ENCODE measurements around the gene RUFY3. TPM values are rescaled to one million over a fixed set of nuclear protein-coding genes. Genes with fewer than 3 reads are reported as not detected.
A peak's percentile ranks its signal among the peaks of the same experiment; 100 is the strongest.

Gene RUFY3
- total and polyA plus RNA-seq, 2 of the 13 experiments (the other 11 are each of a cell fraction or from before 2014, with no cell fraction given), result 17.9 to 25.3 TPM

GRCh38 chr4:70839589-70840093 is 117.9 kb downstream of the RUFY3 start, which contains the start of gene GRSF1 (continued):
- TF ChIP-seq BCL3 (CRISPR knock-in tag; IDR thresholded peaks at IDR 0.05) (no peak), ZNF709 (CRISPR knock-in tag; IDR thresholded peaks at IDR 0.05) (no peak), ZNF441 (CRISPR knock-in tag; IDR thresholded peaks at IDR 0.05; ENCODE audit: borderline replicate concordance) (no peak; the same call in 1 of the 2 replicates), HDAC2 (CRISPR knock-in tag; IDR thresholded peaks at IDR 0.05) (no peak), RARA (CRISPR knock-in tag; IDR thresholded peaks at IDR 0.05) (0 out of 2 replicates have a peak, but pooled peaks have one; percentile 19), ZBTB43 (CRISPR knock-in tag; conservative IDR thresholded peaks at IDR 0.05) (no peak), TGIF2 (CRISPR knock-in tag; IDR thresholded peaks at IDR 0.05) (peak; percentile 52; the same call in 1 of the 2 replicates), AKAP8 (CRISPR knock-in tag; IDR thresholded peaks at IDR 0.05) (0 out of 2 replicates have a peak, but pooled peaks have one; percentile 21), IRX3 (CRISPR knock-in tag; IDR thresholded peaks at IDR 0.05; ENCODE audit: borderline replicate concordance, low read depth) (no peak), FOXA3 (CRISPR knock-in tag; IDR thresholded peaks at IDR 0.05) (no peak), ZNF512B (CRISPR knock-in tag; IDR thresholded peaks at IDR 0.05; ENCODE audit: borderline replicate concordance) (no peak), RARG (CRISPR knock-in tag; IDR thresholded peaks at IDR 0.05; ENCODE audit: low read depth) (no peak), ZNF788 (CRISPR knock-in tag; IDR thresholded peaks at IDR 0.05; ENCODE audit: borderline replicate concordance) (peak; percentile 49; the same call in 1 of the 2 replicates), ZNF570 (CRISPR knock-in tag; IDR thresholded peaks at IDR 0.05; ENCODE audit: borderline replicate concordance) (no peak), ZNF331 (CRISPR knock-in tag; IDR thresholded peaks at IDR 0.05) (0 out of 2 replicates have a peak, but pooled peaks have one; percentile 26), SMAD3 (CRISPR knock-in tag; IDR thresholded peaks at IDR 0.05) (no peak), HNF4A (CRISPR knock-in tag; IDR thresholded peaks at IDR 0.05) (no peak)
- TF ChIP-seq, protein P1, sequence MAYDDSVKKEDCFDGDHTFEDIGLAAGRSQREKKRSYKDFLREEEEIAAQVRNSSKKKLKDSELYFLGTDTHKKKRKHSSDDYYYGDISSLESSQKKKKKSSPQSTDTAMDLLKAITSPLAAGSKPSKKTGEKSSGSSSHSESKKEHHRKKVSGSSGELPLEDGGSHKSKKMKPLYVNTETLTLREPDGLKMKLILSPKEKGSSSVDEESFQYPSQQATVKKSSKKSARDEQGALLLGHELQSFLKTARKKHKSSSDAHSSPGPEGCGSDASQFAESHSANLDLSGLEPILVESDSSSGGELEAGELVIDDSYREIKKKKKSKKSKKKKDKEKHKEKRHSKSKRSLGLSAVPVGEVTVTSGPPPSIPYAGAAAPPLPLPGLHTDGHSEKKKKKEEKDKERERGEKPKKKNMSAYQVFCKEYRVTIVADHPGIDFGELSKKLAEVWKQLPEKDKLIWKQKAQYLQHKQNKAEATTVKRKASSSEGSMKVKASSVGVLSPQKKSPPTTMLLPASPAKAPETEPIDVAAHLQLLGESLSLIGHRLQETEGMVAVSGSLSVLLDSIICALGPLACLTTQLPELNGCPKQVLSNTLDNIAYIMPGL (CRISPR knock-in tag; IDR thresholded peaks at IDR 0.05; ENCODE audit: borderline replicate concordance in 1 of 2, low read depth in 1 of 2), result peak in 1 of 2 experiments; percentile 4; a peak in 1 of 4 replicates
- TF ChIP-seq, protein P2, sequence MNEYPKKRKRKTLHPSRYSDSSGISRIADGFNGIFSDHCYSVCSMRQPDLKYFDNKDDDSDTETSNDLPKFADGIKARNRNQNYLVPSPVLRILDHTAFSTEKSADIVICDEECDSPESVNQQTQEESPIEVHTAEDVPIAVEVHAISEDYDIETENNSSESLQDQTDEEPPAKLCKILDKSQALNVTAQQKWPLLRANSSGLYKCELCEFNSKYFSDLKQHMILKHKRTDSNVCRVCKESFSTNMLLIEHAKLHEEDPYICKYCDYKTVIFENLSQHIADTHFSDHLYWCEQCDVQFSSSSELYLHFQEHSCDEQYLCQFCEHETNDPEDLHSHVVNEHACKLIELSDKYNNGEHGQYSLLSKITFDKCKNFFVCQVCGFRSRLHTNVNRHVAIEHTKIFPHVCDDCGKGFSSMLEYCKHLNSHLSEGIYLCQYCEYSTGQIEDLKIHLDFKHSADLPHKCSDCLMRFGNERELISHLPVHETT (CRISPR knock-in tag; conservative IDR thresholded peaks at IDR 0.05), result no peak
- TF ChIP-seq, protein P3, sequence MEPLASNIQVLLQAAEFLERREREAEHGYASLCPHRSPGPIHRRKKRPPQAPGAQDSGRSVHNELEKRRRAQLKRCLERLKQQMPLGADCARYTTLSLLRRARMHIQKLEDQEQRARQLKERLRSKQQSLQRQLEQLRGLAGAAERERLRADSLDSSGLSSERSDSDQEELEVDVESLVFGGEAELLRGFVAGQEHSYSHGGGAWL (CRISPR knock-in tag; IDR thresholded peaks at IDR 0.05), result peak; percentile 49
